ENCODE data around the gene ZNF211.
A peak's percentile ranks its signal among the peaks of the same experiment; 100 is the strongest.

The ZNF211 gene

DNA sequence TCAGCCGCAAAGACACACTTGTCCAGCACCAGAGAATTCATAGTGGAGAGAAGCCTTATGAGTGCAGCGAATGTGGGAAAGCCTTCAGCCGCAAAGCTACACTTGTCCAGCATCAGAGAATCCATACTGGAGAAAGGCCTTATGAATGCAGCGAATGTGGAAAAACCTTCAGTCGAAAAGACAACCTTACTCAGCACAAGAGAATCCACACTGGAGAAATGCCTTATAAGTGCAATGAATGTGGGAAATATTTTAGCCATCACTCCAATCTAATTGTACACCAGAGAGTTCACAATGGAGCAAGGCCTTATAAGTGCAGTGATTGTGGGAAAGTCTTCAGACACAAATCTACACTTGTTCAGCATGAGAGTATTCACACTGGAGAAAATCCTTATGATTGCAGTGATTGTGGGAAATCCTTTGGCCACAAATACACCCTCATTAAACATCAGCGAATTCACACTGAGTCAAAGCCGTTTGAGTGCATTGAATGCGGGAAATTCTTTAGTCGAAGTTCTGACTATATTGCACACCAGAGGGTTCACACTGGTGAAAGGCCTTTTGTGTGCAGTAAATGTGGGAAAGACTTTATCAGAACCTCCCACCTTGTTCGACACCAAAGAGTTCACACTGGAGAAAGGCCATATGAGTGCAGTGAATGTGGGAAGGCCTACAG lies 12.2 kb upstream of the ZNF211 start:
- H3K79me2 ChIP-seq (ENCODE audit: low read length), result no peaks in the 10 kb centered on the region
- peaks cover 13% of the 10 kb centered on the region; the same call in 1 of the 2 replicates for H3K9me3 ChIP-seq (replicated peaks; ENCODE audit: insufficient read depth, low read length)
- H3K4me3 ChIP-seq (ENCODE audit: low read length), result no peak overlapping the region
- H3K27me3 ChIP-seq (replicated peaks; ENCODE audit: insufficient read depth, low read length), result no peaks in the 10 kb centered on the region
- no peak overlapping the region for H3K27ac ChIP-seq (ENCODE audit: low read length)
- H3K9me2 ChIP-seq (replicated peaks; ENCODE audit: insufficient read depth, low read length), result no peaks in the 10 kb centered on the region
- TF ChIP-seq, protein P1, sequence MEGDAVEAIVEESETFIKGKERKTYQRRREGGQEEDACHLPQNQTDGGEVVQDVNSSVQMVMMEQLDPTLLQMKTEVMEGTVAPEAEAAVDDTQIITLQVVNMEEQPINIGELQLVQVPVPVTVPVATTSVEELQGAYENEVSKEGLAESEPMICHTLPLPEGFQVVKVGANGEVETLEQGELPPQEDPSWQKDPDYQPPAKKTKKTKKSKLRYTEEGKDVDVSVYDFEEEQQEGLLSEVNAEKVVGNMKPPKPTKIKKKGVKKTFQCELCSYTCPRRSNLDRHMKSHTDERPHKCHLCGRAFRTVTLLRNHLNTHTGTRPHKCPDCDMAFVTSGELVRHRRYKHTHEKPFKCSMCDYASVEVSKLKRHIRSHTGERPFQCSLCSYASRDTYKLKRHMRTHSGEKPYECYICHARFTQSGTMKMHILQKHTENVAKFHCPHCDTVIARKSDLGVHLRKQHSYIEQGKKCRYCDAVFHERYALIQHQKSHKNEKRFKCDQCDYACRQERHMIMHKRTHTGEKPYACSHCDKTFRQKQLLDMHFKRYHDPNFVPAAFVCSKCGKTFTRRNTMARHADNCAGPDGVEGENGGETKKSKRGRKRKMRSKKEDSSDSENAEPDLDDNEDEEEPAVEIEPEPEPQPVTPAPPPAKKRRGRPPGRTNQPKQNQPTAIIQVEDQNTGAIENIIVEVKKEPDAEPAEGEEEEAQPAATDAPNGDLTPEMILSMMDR (IDR thresholded peaks at IDR 0.05; ENCODE audit: low read length), result no peak
- no peak for TF ChIP-seq EZH2 (optimal IDR thresholded peaks at IDR 0.05; ENCODE audit: low read depth, low read length)
- TF ChIP-seq EZH2phosphoT487 (IDR thresholded peaks at IDR 0.05; ENCODE audit: low read length), result no peak
- H3K4me1 ChIP-seq (ENCODE audit: low read length), result no peaks in the 10 kb centered on the region
- DNase-seq, result no peak
- no peaks in the 10 kb centered on the region for H3F3A ChIP-seq (ENCODE audit: insufficient read depth, low read length)
- no peak overlapping the region for H3K9ac ChIP-seq (ENCODE audit: low read length)
- no peaks in the 10 kb centered on the region for H4K20me1 ChIP-seq (ENCODE audit: insufficient read depth, low read length)
- no peak overlapping the region for H2AFZ ChIP-seq (ENCODE audit: low read length)
- H3K36me3 ChIP-seq (replicated peaks; ENCODE audit: insufficient read depth, low read length), result peaks cover 14% of the 10 kb centered on the region
- no peak overlapping the region for H3K4me2 ChIP-seq (ENCODE audit: low read depth, low read length)

DNA sequence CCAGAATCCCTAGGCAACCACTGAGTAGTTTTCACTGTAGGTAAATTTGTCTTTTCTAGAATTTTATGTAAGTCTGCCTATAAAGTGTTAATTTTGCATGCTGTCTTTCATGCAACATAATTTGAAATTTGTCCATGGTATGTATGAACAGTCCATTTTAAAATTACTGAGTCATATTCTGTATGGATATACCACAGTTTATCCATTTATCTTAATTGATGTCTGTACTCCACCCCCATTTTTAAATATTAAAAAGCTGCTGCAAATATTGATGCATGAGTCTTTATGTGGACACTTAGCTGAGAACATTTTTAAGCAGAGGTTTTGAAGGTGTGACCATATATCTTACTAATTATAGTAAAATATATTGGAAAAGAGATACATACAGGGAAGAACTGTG lies 9.9 kb upstream of the ZNF211 start:
- Histone ChIP-seq H3F3A (ENCODE audit: insufficient read depth, low read length) (no peaks in the 10 kb centered on the region), H3K4me3 (ENCODE audit: low read length) (no peak overlapping the region), H4K20me1 (ENCODE audit: insufficient read depth, low read length) (no peaks in the 10 kb centered on the region), H3K9me3 (replicated peaks; ENCODE audit: insufficient read depth, low read length) (peaks cover 13% of the 10 kb centered on the region; the same call in 1 of the 2 replicates), H3K4me1 (ENCODE audit: low read length) (no peaks in the 10 kb centered on the region), H3K36me3 (replicated peaks; ENCODE audit: insufficient read depth, low read length) (peaks cover 14% of the 10 kb centered on the region), H3K9ac (ENCODE audit: low read length) (no peak overlapping the region), H3K27ac (ENCODE audit: low read length) (no peak overlapping the region), H3K9me2 (replicated peaks; ENCODE audit: insufficient read depth, low read length) (no peaks in the 10 kb centered on the region), H3K79me2 (ENCODE audit: low read length) (no peaks in the 10 kb centered on the region), H2AFZ (ENCODE audit: low read length) (no peak overlapping the region), H3K4me2 (ENCODE audit: low read depth, low read length) (no peak overlapping the region), H3K27me3 (replicated peaks; ENCODE audit: insufficient read depth, low read length) (no peaks in the 10 kb centered on the region)
- TF ChIP-seq, protein P1 (IDR thresholded peaks at IDR 0.05; ENCODE audit: low read length), result no peak
- TF ChIP-seq EZH2phosphoT487 (IDR thresholded peaks at IDR 0.05; ENCODE audit: low read length) (no peak), EZH2 (optimal IDR thresholded peaks at IDR 0.05; ENCODE audit: low read depth, low read length) (no peak)
- DNase-seq, result no peak

DNA sequence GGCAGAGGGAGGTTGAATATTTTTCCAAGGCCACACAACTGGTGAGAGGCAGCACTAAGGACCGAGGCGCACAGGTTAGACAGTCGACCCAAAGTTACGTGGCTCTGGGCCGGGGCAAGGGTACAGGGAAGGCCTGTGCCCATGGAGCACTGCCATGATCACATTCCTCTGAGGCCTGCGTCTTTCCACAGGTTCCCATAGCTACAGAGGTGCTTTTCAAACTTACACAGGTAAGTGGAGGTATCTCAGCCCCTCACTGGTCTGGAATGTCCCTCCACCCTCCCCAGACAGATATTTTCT lies 814 bp downstream of the ZNF211 start:
- H3K27ac ChIP-seq (ENCODE audit: low read length), result no peak overlapping the region
- TF ChIP-seq, protein P1 (IDR thresholded peaks at IDR 0.05; ENCODE audit: low read length), result no peak
- TF ChIP-seq EZH2phosphoT487 (IDR thresholded peaks at IDR 0.05; ENCODE audit: low read length), result no peak
- TF ChIP-seq EZH2 (optimal IDR thresholded peaks at IDR 0.05; ENCODE audit: low read depth, low read length), result no peak
- DNase-seq, result no peak

More for the DNA sequence above, 814 bp downstream of the ZNF211 start:
- H4K20me1 ChIP-seq (ENCODE audit: insufficient read depth, low read length), result no peaks in the 10 kb centered on the region
- H3K4me2 ChIP-seq (ENCODE audit: low read depth, low read length), result peak overlapping the region; percentile 76
- no peaks in the 10 kb centered on the region for H3K36me3 ChIP-seq (replicated peaks; ENCODE audit: insufficient read depth, low read length)
- no peaks in the 10 kb centered on the region for H3K9me3 ChIP-seq (replicated peaks; ENCODE audit: insufficient read depth, low read length)
- H3F3A ChIP-seq (ENCODE audit: insufficient read depth, low read length), result no peaks in the 10 kb centered on the region
- no peaks in the 10 kb centered on the region for H3K79me2 ChIP-seq (ENCODE audit: low read length)
- H3K27me3 ChIP-seq (replicated peaks; ENCODE audit: insufficient read depth, low read length), result no peaks in the 10 kb centered on the region
- H3K4me1 ChIP-seq (ENCODE audit: low read length), result no peaks in the 10 kb centered on the region
- peak overlapping the region; percentile 94; the same call in 1 of the 2 replicates for H2AFZ ChIP-seq (ENCODE audit: low read length)
- no peaks in the 10 kb centered on the region for H3K9me2 ChIP-seq (replicated peaks; ENCODE audit: insufficient read depth, low read length)
- peak overlapping the region; percentile 83; the same call in 1 of the 2 replicates for H3K4me3 ChIP-seq (ENCODE audit: low read length)
- no peak overlapping the region for H3K9ac ChIP-seq (ENCODE audit: low read length)

Data from MM.1S (cell line).